C4-2B (cell line): ENCODE data around the gene DEPDC4.

Source experiments
- ZFX ChIP-seq: fragments of 450-650 bp; IDR thresholded peaks from 2 replicates; pipeline ENCODE4 v1.6.1; 2017
- TF ChIP-seq, protein P1 (sequence below): fragments of 450-650 bp; conservative IDR thresholded peaks from 2 replicates; pipeline ENCODE4 v1.5.1; 2017; ENCODE audit warnings: mild to moderate bottlenecking

DNA sequence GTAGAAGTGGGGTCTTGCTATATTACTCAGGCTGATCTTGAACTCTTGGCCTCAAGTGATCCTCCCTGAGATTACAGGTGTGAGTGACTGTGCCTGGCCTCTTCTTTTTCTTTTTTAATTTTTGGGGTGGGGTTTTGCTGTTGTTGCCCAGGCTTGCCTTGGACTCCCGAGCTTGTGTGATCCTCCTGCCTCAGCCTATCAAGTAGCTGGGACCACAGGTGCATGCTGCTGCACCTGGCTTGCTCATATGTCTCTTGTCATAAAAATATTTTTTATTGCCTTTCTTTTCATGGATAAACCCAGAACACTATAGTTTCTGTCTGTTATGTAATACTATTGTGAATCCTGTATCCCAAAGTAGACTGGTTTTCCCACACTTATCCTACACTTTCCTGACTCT, 26.1 kb upstream of the DEPDC4 start:
- TF ChIP-seq, protein P1, sequence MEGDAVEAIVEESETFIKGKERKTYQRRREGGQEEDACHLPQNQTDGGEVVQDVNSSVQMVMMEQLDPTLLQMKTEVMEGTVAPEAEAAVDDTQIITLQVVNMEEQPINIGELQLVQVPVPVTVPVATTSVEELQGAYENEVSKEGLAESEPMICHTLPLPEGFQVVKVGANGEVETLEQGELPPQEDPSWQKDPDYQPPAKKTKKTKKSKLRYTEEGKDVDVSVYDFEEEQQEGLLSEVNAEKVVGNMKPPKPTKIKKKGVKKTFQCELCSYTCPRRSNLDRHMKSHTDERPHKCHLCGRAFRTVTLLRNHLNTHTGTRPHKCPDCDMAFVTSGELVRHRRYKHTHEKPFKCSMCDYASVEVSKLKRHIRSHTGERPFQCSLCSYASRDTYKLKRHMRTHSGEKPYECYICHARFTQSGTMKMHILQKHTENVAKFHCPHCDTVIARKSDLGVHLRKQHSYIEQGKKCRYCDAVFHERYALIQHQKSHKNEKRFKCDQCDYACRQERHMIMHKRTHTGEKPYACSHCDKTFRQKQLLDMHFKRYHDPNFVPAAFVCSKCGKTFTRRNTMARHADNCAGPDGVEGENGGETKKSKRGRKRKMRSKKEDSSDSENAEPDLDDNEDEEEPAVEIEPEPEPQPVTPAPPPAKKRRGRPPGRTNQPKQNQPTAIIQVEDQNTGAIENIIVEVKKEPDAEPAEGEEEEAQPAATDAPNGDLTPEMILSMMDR, result no peak
- TF ChIP-seq ZFX, result no peak
